HCT116 (cell line): ENCODE results near the gene SMC6. TPM values are rescaled to one million over a fixed set of nuclear protein-coding genes. Genes with fewer than 3 reads are reported as not detected.

Experiments used
- ATAC-seq: fragments of 200-7000 bp; cut with Tn5 transposase; 2 replicates; pipeline ENCODE4 v1.9.1; 2020; ENCODE audit warnings: mild to moderate bottlenecking, moderate library complexity
- BruUV-seq: library from RNA; stranded (reverse); fragments of 400-500 nt; replicated peaks from 2 replicates; lab custom pipeline; 2021; lab: Mats Ljungman, UMichigan
- CTCF ChIA-PET: fragments of 300-600 bp; sonication (Branson Sonifier 250); formaldehyde crosslinking; loops from one replicate; lab custom pipeline; 2021; ENCODE audit warnings: antibody characterized with exemption; lab: Charles Lee
- POLR2A ChIA-PET: fragments of 300-600, 350-600 bp; sonication (Branson Sonifier 250); formaldehyde crosslinking; loops from one replicate; lab custom pipeline; 2021; ENCODE audit warnings: antibody characterized with exemption; lab: Charles Lee
- RAD21 ChIA-PET, 2 experiments: fragments of 300-600 bp; sonication (Branson Sonifier 250); formaldehyde crosslinking; loops; one replicate each; lab custom pipeline; 2023; ENCODE audit warnings: low total read pairs in 2 of 2; ENCODE audit not compliant: uncharacterized antibody in 2 of 2, unreplicated experiment in 2 of 2, low non-redundant PET in 1 of 2; lab: Charles Lee
- DNase-seq: peaks from one replicate; pipeline ENCODE4 v3.0.0-alpha.2; 2010; ENCODE audit warnings: low read depth, low spot score
- H2AFZ ChIP-seq: fragments of 200-600 bp; shearing (Covaris generic), sonication (generic); 2 replicates; pipeline ENCODE4 v1.6.1; 2017; ENCODE audit warnings: low read depth, mixed run types, mixed read lengths, antibody characterized with exemption, low read length; ENCODE audit not compliant: poor library complexity, severe bottlenecking
- H3K27ac ChIP-seq: 2 replicates; pipeline ENCODE4 v1.5.1; 2012; ENCODE audit warnings: low read depth, low read length
- H3K27me3 ChIP-seq: fragments of 200-600 bp; sonication (generic); 2 replicates; pipeline ENCODE4 v1.6.1; 2016; ENCODE audit warnings: mixed run types, low read length, mixed read lengths; ENCODE audit not compliant: insufficient read depth
- H3K36me3 ChIP-seq, 2 experiments: fragments of 200-500 bp in 1 of 2; fragments of 200-600 bp in 1 of 2; sonication (Bioruptor generic) in 1 of 2; sonication (generic) in 1 of 2; 2 replicates each; pipeline versions ENCODE4 v1.5.1 to v1.6.1; 2014 to 2016; ENCODE audit warnings: low read length in 2 of 2, inconsistent platforms in 1 of 2, mixed read lengths in 1 of 2, mixed run types in 1 of 2; ENCODE audit not compliant: insufficient read depth in 2 of 2, control insufficient read depth in 1 of 2
- H3K4me1 ChIP-seq, 2 experiments: fragments of 200-600 bp in 1 of 2; sonication (generic) in 1 of 2; 2 replicates each; pipeline versions ENCODE4 v1.5.1 to v1.6.1; 2012 to 2017; ENCODE audit warnings: low read length in 2 of 2, inconsistent platforms in 1 of 2, mild to moderate bottlenecking in 1 of 2, mixed read lengths in 1 of 2, mixed run types in 1 of 2, moderate library complexity in 1 of 2; ENCODE audit not compliant: insufficient read depth in 2 of 2, control insufficient read depth in 1 of 2
- H3K4me2 ChIP-seq: fragments of 200-600 bp; sonication (generic); 2 replicates; pipeline ENCODE4 v1.6.1; 2017; ENCODE audit warnings: mixed run types, low read length, mixed read lengths
- H3K4me3 ChIP-seq, 2 experiments: fragments of 200-600 bp in 1 of 2; sonication (generic) in 1 of 2; replicated peaks in 1 of 2; 2 replicates each; pipeline ENCODE4 v1.5.1; 2011 to 2016; ENCODE audit warnings: low read length in 2 of 2, control low read depth in 1 of 2, low read depth in 1 of 2, mild to moderate bottlenecking in 1 of 2, mixed read lengths in 1 of 2, mixed run types in 1 of 2
- H3K79me2 ChIP-seq: fragments of 200-600 bp; sonication (generic); 2 replicates; pipeline ENCODE4 v1.6.1; 2017; ENCODE audit warnings: mild to moderate bottlenecking, mixed run types, low read length, moderate library complexity, mixed read lengths; ENCODE audit not compliant: insufficient read depth
- H3K9ac ChIP-seq: fragments of 200-600 bp; sonication (generic); 2 replicates; pipeline ENCODE4 v1.6.1; 2016; ENCODE audit warnings: low read length, mixed read lengths
- H3K9me2 ChIP-seq: fragments of 200-600 bp; sonication (generic), shearing (Covaris generic); 2 replicates; pipeline ENCODE4 v1.6.1; 2017; ENCODE audit warnings: mixed run types, mild to moderate bottlenecking, moderate library complexity; ENCODE audit not compliant: insufficient read depth
- H3K9me3 ChIP-seq, 2 experiments: fragments of 200-500 bp in 1 of 2; fragments of 200-600 bp in 1 of 2; sonication (Bioruptor generic) in 1 of 2; sonication (generic) in 1 of 2; 2 replicates each; pipeline ENCODE4 v1.6.1; 2014 to 2017; ENCODE audit warnings: low read length in 2 of 2, mixed read lengths in 2 of 2, inconsistent platforms in 1 of 2, low read depth in 1 of 2, mild to moderate bottlenecking in 1 of 2, mixed run types in 1 of 2, moderate library complexity in 1 of 2; ENCODE audit not compliant: control insufficient read depth in 1 of 2, insufficient read depth in 1 of 2
- H4K20me1 ChIP-seq: fragments of 200-600 bp; sonication (generic), shearing (Covaris generic); 2 replicates; pipeline ENCODE4 v1.6.1; 2017; ENCODE audit warnings: mixed run types, mild to moderate bottlenecking, moderate library complexity; ENCODE audit not compliant: insufficient read depth
- EZH2 ChIP-seq: fragments of 200-600 bp; sonication (generic); IDR thresholded peaks from 2 replicates; pipeline ENCODE4 v1.6.1; 2017; ENCODE audit warnings: antibody characterized with exemption, mixed run types
- FOSL1 ChIP-seq: IDR thresholded peaks from 2 replicates; pipeline ENCODE4 v1.6.1; 2012; ENCODE audit warnings: low read depth
- REST ChIP-seq: IDR thresholded peaks from 2 replicates; pipeline ENCODE4 v1.6.1; 2012; ENCODE audit warnings: low read depth
- SP1 ChIP-seq: IDR thresholded peaks from 2 replicates; pipeline ENCODE4 v1.6.1; 2012; ENCODE audit warnings: low read depth
- YY1 ChIP-seq: IDR thresholded peaks from 2 replicates; pipeline ENCODE4 v1.6.1; 2011; ENCODE audit warnings: low read length, low read depth, moderate library complexity, mild to moderate bottlenecking; ENCODE audit not compliant: insufficient replicate concordance; ENCODE audit errors: extremely low read depth
- ZFX ChIP-seq: fragments of 450-650 bp; IDR thresholded peaks from 2 replicates; pipeline ENCODE4 v1.6.1; 2017
- intact Hi-C: fragments of 100-400 bp; cut with micrococcal nuclease; formaldehyde crosslinking; loops from 2 replicates; pipeline ENCODE4 v1.10.0; 2022
- total RNA-seq: library from RNA; stranded (reverse); gene quantifications from one replicate; pipeline ENCODE4 v1.2.1, GENCODE V29; 2021; ENCODE audit not compliant: unreplicated experiment

SMC6 gene
- total RNA-seq, 1 experiment from 2014 or later, result 26.4 TPM

DNA sequence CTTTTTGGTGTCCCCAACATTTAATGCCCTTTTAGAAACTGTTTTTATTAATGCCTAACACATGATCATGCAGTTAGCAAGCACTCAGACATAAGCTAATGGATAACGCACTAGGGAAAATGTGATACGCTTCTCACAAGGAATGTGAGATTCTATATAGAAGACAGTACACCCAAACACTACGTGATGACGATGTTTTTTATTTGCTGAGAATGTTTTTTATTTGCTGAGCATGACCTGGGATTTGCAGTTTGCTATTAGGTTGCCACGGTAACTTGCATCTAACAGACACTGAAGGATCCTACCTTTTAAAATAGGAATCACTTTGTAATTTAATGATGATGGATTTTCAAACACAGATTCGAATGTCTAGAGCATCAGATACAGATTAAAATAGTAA lies 4.9 kb downstream of the SMC6 start (continued):
- no peak for TF ChIP-seq EZH2
- no peak for TF ChIP-seq FOSL1
- TF ChIP-seq, all 23 proteins: peak for 0

GRCh38 chr2:17747684-17748452 lies 5.7 kb downstream of the SMC6 start:
- no peak overlapping the region for H3K4me3 ChIP-seq
- DNase-seq (no peak), ATAC-seq (peak; percentile 62)
- no peaks in the 10 kb centered on the region for H4K20me1 ChIP-seq
- peaks cover 16 to 27% of the 10 kb centered on the region in 2 experiments; a peak in 3 of 4 replicates for H3K4me1 ChIP-seq
- no peak overlapping the region for H2AFZ ChIP-seq
- peaks cover 2 to 9% of the 10 kb centered on the region in 2 experiments; a peak in 2 of 4 replicates for H3K36me3 ChIP-seq
- no peaks in the 10 kb centered on the region for H3K9me2 ChIP-seq
- ChIA-PET CTCF (no interaction called here), POLR2A (no interaction called here), RAD21 (no interaction called here)
- intact Hi-C loops, result no loop called here
- H3K9me3 ChIP-seq, result no peaks in the 10 kb centered on the region
- no peak overlapping the region for H3K27ac ChIP-seq
- no peak for TF ChIP-seq SP1
- TF ChIP-seq YY1, result no peak
- TF ChIP-seq ZFX, result no peak
- no peak for TF ChIP-seq REST
- no peaks in the 10 kb centered on the region for H3K27me3 ChIP-seq
- no TSS peak for BruUV-seq
- peaks cover 69% of the 10 kb centered on the region for H3K79me2 ChIP-seq
- no peak overlapping the region for H3K9ac ChIP-seq
- peak overlapping the region; percentile 36 for H3K4me2 ChIP-seq
